OCI-LY3 (cell line): Measurements from ENCODE around the gene PGAP6.
A peak's percentile ranks its signal among the peaks of the same experiment; 100 is the strongest.

ENCODE experiments used
- H2AFZ ChIP-seq: fragments of 200-600, 300-600 bp; shearing (Covaris generic); 2 replicates; pipeline ENCODE4 v1.6.0; 2014; ENCODE audit warnings: antibody characterized with exemption, low read depth, low read length
- H3K27ac ChIP-seq: fragments of 200-600, 300-600 bp; sonication (generic); 2 replicates; pipeline ENCODE4 v1.5.1; 2014; ENCODE audit warnings: mild to moderate bottlenecking, low read length, moderate library complexity, mixed read lengths
- H3K27me3 ChIP-seq: fragments of 200-600, 300-600 bp; sonication (generic); 2 replicates; pipeline ENCODE4 v1.6.1; 2014; ENCODE audit warnings: low read depth, low read length, mixed read lengths
- H3K36me3 ChIP-seq: fragments of 200-600, 300-600 bp; sonication (generic); replicated peaks from 2 replicates; pipeline ENCODE3; 2014; ENCODE audit warnings: low read depth, low read length, mixed read lengths
- H3K4me1 ChIP-seq: fragments of 300-600, 200-600 bp; sonication (generic); 2 replicates; pipeline ENCODE4 v1.6.1; 2014; ENCODE audit warnings: low read length, mixed read lengths
- H3K4me2 ChIP-seq: fragments of 200-600, 300-600 bp; sonication (generic); 2 replicates; pipeline ENCODE4 v1.6.1; 2014; ENCODE audit warnings: low read length, mixed read lengths
- H3K4me3 ChIP-seq: fragments of 300-600, 200-600 bp; sonication (generic); 2 replicates; pipeline ENCODE4 v1.5.1; 2014; ENCODE audit warnings: antibody characterized with exemption, mild to moderate bottlenecking, low read length, moderate library complexity
- H3K79me2 ChIP-seq: fragments of 300-600, 200-600 bp; shearing (Covaris generic); 2 replicates; pipeline ENCODE4 v1.6.1; 2014; ENCODE audit warnings: mild to moderate bottlenecking, low read length, mixed read lengths
- H3K9ac ChIP-seq: fragments of 300-600, 200-600 bp; shearing (Covaris generic); 2 replicates; pipeline ENCODE4 v1.6.0; 2014; ENCODE audit warnings: mild to moderate bottlenecking, low read length, moderate library complexity
- H3K9me3 ChIP-seq: fragments of 200-600, 300-600 bp; shearing (Covaris generic); 2 replicates; pipeline ENCODE4 v1.6.1; 2014; ENCODE audit warnings: low read length, mixed read lengths; ENCODE audit not compliant: insufficient read depth
- H4K20me1 ChIP-seq: fragments of 200-600, 300-600 bp; sonication (generic); 2 replicates; pipeline ENCODE4 v1.6.1; 2016; ENCODE audit warnings: low read length, mixed read lengths; ENCODE audit not compliant: insufficient read depth
- EZH2phosphoT487 ChIP-seq: fragments of 200-600 bp; shearing (Covaris generic); IDR thresholded peaks from 2 replicates; pipeline ENCODE4 v1.6.1; 2018; ENCODE audit warnings: antibody characterized with exemption, mixed run types, low read depth
- TF ChIP-seq, protein P1 (sequence below): fragments of 200-600, 300-600 bp; sonication (generic); IDR thresholded peaks from 2 replicates; pipeline ENCODE4 v1.5.1; 2014; ENCODE audit warnings: antibody characterized with exemption, low read length, low read depth

PGAP6 gene

DNA sequence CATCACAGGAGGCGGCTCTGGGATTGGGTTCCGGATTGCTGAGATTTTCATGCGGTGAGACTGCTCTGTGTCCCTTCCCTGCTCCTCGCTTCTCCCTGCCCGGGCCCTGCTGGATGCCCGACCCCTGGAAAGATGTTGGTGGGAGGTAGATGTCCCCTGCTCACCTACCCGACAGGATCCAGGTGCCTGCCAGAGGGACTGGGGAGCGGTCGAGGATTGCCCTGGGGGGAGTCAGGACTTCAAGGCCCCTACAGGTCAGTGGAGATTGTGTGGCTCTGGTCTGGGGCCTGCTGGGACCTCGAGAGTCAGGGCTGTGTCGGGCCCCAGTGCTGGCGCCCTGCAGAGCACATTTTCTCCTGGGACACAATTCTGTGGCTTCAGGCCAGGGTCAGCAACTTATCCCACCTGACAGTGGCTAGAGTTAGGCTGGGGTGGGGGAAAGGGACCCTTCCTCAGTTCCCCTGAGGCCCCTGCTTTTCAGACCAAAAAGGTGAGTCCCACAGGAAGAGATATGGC is 23.3 kb upstream of the PGAP6 start:
- no peak overlapping the region for H3K27ac ChIP-seq
- H3K4me3 ChIP-seq, result no peak overlapping the region
- H3K4me2 ChIP-seq, result no peak overlapping the region
- no peak for TF ChIP-seq EZH2phosphoT487
- TF ChIP-seq, protein P1, sequence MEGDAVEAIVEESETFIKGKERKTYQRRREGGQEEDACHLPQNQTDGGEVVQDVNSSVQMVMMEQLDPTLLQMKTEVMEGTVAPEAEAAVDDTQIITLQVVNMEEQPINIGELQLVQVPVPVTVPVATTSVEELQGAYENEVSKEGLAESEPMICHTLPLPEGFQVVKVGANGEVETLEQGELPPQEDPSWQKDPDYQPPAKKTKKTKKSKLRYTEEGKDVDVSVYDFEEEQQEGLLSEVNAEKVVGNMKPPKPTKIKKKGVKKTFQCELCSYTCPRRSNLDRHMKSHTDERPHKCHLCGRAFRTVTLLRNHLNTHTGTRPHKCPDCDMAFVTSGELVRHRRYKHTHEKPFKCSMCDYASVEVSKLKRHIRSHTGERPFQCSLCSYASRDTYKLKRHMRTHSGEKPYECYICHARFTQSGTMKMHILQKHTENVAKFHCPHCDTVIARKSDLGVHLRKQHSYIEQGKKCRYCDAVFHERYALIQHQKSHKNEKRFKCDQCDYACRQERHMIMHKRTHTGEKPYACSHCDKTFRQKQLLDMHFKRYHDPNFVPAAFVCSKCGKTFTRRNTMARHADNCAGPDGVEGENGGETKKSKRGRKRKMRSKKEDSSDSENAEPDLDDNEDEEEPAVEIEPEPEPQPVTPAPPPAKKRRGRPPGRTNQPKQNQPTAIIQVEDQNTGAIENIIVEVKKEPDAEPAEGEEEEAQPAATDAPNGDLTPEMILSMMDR, result no peak
- no peak overlapping the region for H2AFZ ChIP-seq
- H3K79me2 ChIP-seq, result peaks cover 5% of the 10 kb centered on the region; the same call in 1 of the 2 replicates
- H3K36me3 ChIP-seq, result peaks cover 4% of the 10 kb centered on the region
- peaks cover 10% of the 10 kb centered on the region for H3K4me1 ChIP-seq
- H3K9ac ChIP-seq, result no peak overlapping the region
- H3K9me3 ChIP-seq, result no peaks in the 10 kb centered on the region
- no peaks in the 10 kb centered on the region for H4K20me1 ChIP-seq
- H3K27me3 ChIP-seq, result no peaks in the 10 kb centered on the region

DNA sequence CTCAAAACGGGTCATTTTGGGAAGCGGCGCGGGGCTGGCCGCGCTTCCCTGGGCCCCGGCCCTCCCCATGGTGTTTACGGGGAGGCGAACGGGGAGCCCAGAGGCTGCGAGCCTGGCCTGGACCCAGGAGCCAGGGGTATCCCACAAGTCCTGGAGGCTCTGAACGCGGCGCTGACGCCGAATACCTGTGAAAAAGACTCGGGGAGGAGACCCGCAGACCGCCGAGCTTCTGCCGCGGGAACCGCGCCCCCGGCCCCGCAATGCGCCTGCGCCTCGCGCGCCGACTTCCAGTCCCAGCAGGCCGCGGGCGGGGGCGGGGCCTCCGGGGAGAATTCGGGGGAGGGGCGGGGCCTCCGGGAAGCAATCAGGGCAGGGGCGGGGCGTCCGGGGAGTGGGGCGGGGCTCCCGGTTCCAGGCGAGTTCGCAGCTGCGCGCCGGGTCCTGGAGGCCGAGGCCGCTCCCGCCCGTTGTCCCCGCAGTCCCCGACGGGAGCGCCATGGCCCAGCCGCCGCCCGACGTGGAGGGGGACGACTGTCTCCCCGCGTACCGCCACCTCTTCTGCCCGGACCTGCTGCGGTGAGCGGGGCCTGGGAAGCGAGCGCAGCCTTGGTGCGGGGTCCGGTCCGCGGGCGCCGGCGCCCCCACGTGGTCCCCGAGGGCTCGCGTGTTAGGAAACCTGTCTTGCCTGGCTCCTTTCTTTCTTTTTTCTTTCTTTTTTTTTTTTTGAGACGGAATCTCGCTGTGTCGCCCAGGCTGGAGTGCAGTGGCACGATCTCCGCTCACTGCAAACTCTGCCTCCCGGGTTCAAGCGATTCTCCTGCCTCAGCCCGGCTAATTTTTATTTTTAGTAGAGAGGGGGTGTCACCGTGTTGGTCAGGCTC is 19.9 kb upstream of the PGAP6 start, which contains the start of gene DECR2:
Gene DECR2, plus strand, starts transcription at position 418 of the 881 bp plus-strand sequence. Its CDS starts 79 bp downstream, at position 497.
- peaks cover 25% of the 10 kb centered on the region for H3K4me1 ChIP-seq
- H4K20me1 ChIP-seq, result peaks cover 4% of the 10 kb centered on the region; the same call in 1 of the 2 replicates
- H3K79me2 ChIP-seq, result peaks cover 21% of the 10 kb centered on the region
- H3K9ac ChIP-seq, result peak within 1 kb of the TSS; percentile 83
- H2AFZ ChIP-seq, result peak within 1 kb of the TSS; percentile 71; the same call in 1 of the 2 replicates
- no peaks in the 10 kb centered on the region for H3K9me3 ChIP-seq
- peak within 1 kb of the TSS; percentile 89 for H3K4me3 ChIP-seq
- H3K4me2 ChIP-seq, result peak within 1 kb of the TSS; percentile 95
- TF ChIP-seq, protein P1, result peak; percentile 66
- no peak for TF ChIP-seq EZH2phosphoT487
- H3K27ac ChIP-seq, result peak within 1 kb of the TSS; percentile 80
- no peaks in the 10 kb centered on the region for H3K27me3 ChIP-seq
- peaks cover 6% of the 10 kb centered on the region for H3K36me3 ChIP-seq

DNA sequence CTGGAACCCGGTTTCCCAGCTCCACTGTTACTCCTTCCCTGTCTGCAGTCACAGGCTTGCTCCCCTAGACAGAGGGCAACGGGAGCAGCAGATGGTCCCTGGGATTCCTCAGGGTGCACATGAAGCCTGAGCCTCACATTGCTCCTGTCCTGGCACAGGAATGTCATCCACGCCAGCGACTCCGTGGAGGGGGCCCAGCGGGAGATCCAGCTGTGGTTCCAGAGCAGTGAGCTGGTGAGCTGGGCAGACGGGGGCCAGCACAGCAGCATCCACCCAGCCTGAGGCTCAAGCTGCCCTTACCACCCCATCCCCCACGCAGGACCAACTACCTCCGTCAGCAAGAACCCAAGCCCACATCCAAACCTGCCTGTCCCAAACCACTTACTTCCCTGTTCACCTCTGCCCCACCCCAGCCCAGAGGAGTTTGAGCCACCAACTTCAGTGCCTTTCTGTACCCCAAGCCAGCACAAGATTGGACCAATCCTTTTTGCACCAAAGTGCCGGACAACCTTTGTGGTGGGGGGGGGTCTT is 18.3 kb upstream of the PGAP6 start:
- H3K4me2 ChIP-seq, result peak overlapping the region; percentile 95
- TF ChIP-seq, protein P1, result no peak
- no peak for TF ChIP-seq EZH2phosphoT487
- H4K20me1 ChIP-seq, result peaks cover 4% of the 10 kb centered on the region; the same call in 1 of the 2 replicates
- H3K4me1 ChIP-seq, result peaks cover 36% of the 10 kb centered on the region
- no peak overlapping the region for H2AFZ ChIP-seq
- no peaks in the 10 kb centered on the region for H3K27me3 ChIP-seq
- no peaks in the 10 kb centered on the region for H3K9me3 ChIP-seq
- peak overlapping the region; percentile 83 for H3K9ac ChIP-seq
- H3K79me2 ChIP-seq, result peaks cover 27% of the 10 kb centered on the region
- H3K27ac ChIP-seq, result peak overlapping the region; percentile 80
- peaks cover 6% of the 10 kb centered on the region for H3K36me3 ChIP-seq
- peak overlapping the region; percentile 89 for H3K4me3 ChIP-seq
